HCT116 (cell line): Measurements from ENCODE around the gene MIB2. TPM values are rescaled to one million over a fixed set of nuclear protein-coding genes. Genes with fewer than 3 reads are reported as not detected.

Experiments
- ATAC-seq: fragments of 200-7000 bp; cut with Tn5 transposase; 2 replicates; pipeline ENCODE4 v1.9.1; 2020; ENCODE audit warnings: mild to moderate bottlenecking, moderate library complexity
- BruUV-seq: library from RNA; stranded (reverse); fragments of 400-500 nt; replicated peaks from 2 replicates; lab custom pipeline; 2021; lab: Mats Ljungman, UMichigan
- CTCF ChIA-PET: fragments of 300-600 bp; sonication (Branson Sonifier 250); formaldehyde crosslinking; loops from one replicate; lab custom pipeline; 2021; ENCODE audit warnings: antibody characterized with exemption; lab: Charles Lee
- POLR2A ChIA-PET: fragments of 300-600, 350-600 bp; sonication (Branson Sonifier 250); formaldehyde crosslinking; loops from one replicate; lab custom pipeline; 2021; ENCODE audit warnings: antibody characterized with exemption; lab: Charles Lee
- RAD21 ChIA-PET, 2 experiments: fragments of 300-600 bp; sonication (Branson Sonifier 250); formaldehyde crosslinking; loops; one replicate each; lab custom pipeline; 2023; ENCODE audit warnings: low total read pairs in 2 of 2; ENCODE audit not compliant: uncharacterized antibody in 2 of 2, unreplicated experiment in 2 of 2, low non-redundant PET in 1 of 2; lab: Charles Lee
- DNase-seq: peaks from one replicate; pipeline ENCODE4 v3.0.0-alpha.2; 2010; ENCODE audit warnings: low read depth, low spot score
- H2AFZ ChIP-seq: fragments of 200-600 bp; shearing (Covaris generic), sonication (generic); 2 replicates; pipeline ENCODE4 v1.6.1; 2017; ENCODE audit warnings: low read depth, mixed run types, mixed read lengths, antibody characterized with exemption, low read length; ENCODE audit not compliant: poor library complexity, severe bottlenecking
- H3K27ac ChIP-seq: 2 replicates; pipeline ENCODE4 v1.5.1; 2012; ENCODE audit warnings: low read depth, low read length
- H3K27me3 ChIP-seq: fragments of 200-600 bp; sonication (generic); 2 replicates; pipeline ENCODE4 v1.6.1; 2016; ENCODE audit warnings: mixed run types, low read length, mixed read lengths; ENCODE audit not compliant: insufficient read depth
- H3K36me3 ChIP-seq, 2 experiments: fragments of 200-500 bp in 1 of 2; fragments of 200-600 bp in 1 of 2; sonication (Bioruptor generic) in 1 of 2; sonication (generic) in 1 of 2; 2 replicates each; pipeline versions ENCODE4 v1.5.1 to v1.6.1; 2014 to 2016; ENCODE audit warnings: low read length in 2 of 2, inconsistent platforms in 1 of 2, mixed read lengths in 1 of 2, mixed run types in 1 of 2; ENCODE audit not compliant: insufficient read depth in 2 of 2, control insufficient read depth in 1 of 2
- H3K4me1 ChIP-seq, 2 experiments: fragments of 200-600 bp in 1 of 2; sonication (generic) in 1 of 2; 2 replicates each; pipeline versions ENCODE4 v1.5.1 to v1.6.1; 2012 to 2017; ENCODE audit warnings: low read length in 2 of 2, inconsistent platforms in 1 of 2, mild to moderate bottlenecking in 1 of 2, mixed read lengths in 1 of 2, mixed run types in 1 of 2, moderate library complexity in 1 of 2; ENCODE audit not compliant: insufficient read depth in 2 of 2, control insufficient read depth in 1 of 2
- H3K4me2 ChIP-seq: fragments of 200-600 bp; sonication (generic); 2 replicates; pipeline ENCODE4 v1.6.1; 2017; ENCODE audit warnings: mixed run types, low read length, mixed read lengths
- H3K4me3 ChIP-seq, 2 experiments: fragments of 200-600 bp in 1 of 2; sonication (generic) in 1 of 2; replicated peaks in 1 of 2; 2 replicates each; pipeline ENCODE4 v1.5.1; 2011 to 2016; ENCODE audit warnings: low read length in 2 of 2, control low read depth in 1 of 2, low read depth in 1 of 2, mild to moderate bottlenecking in 1 of 2, mixed read lengths in 1 of 2, mixed run types in 1 of 2
- H3K79me2 ChIP-seq: fragments of 200-600 bp; sonication (generic); 2 replicates; pipeline ENCODE4 v1.6.1; 2017; ENCODE audit warnings: mild to moderate bottlenecking, mixed run types, low read length, moderate library complexity, mixed read lengths; ENCODE audit not compliant: insufficient read depth
- H3K9ac ChIP-seq: fragments of 200-600 bp; sonication (generic); 2 replicates; pipeline ENCODE4 v1.6.1; 2016; ENCODE audit warnings: low read length, mixed read lengths
- H3K9me2 ChIP-seq: fragments of 200-600 bp; sonication (generic), shearing (Covaris generic); 2 replicates; pipeline ENCODE4 v1.6.1; 2017; ENCODE audit warnings: mixed run types, mild to moderate bottlenecking, moderate library complexity; ENCODE audit not compliant: insufficient read depth
- H3K9me3 ChIP-seq, 2 experiments: fragments of 200-500 bp in 1 of 2; fragments of 200-600 bp in 1 of 2; sonication (Bioruptor generic) in 1 of 2; sonication (generic) in 1 of 2; 2 replicates each; pipeline ENCODE4 v1.6.1; 2014 to 2017; ENCODE audit warnings: low read length in 2 of 2, mixed read lengths in 2 of 2, inconsistent platforms in 1 of 2, low read depth in 1 of 2, mild to moderate bottlenecking in 1 of 2, mixed run types in 1 of 2, moderate library complexity in 1 of 2; ENCODE audit not compliant: control insufficient read depth in 1 of 2, insufficient read depth in 1 of 2
- H4K20me1 ChIP-seq: fragments of 200-600 bp; sonication (generic), shearing (Covaris generic); 2 replicates; pipeline ENCODE4 v1.6.1; 2017; ENCODE audit warnings: mixed run types, mild to moderate bottlenecking, moderate library complexity; ENCODE audit not compliant: insufficient read depth
- ELF1 ChIP-seq: IDR thresholded peaks from 2 replicates; pipeline ENCODE4 v1.6.1; 2012; ENCODE audit warnings: low read depth, borderline replicate concordance
- EZH2 ChIP-seq: fragments of 200-600 bp; sonication (generic); IDR thresholded peaks from 2 replicates; pipeline ENCODE4 v1.6.1; 2017; ENCODE audit warnings: antibody characterized with exemption, mixed run types
- EZH2phosphoT487 ChIP-seq: fragments of 200-600 bp; IDR thresholded peaks from 2 replicates; pipeline ENCODE4 v1.6.1; 2018; ENCODE audit warnings: antibody characterized with exemption, borderline replicate concordance
- POLR2AphosphoS5 ChIP-seq: IDR thresholded peaks from 2 replicates; pipeline ENCODE4 v1.6.1; 2011; ENCODE audit warnings: mild to moderate bottlenecking, low read depth, low read length, moderate library complexity
- SRF ChIP-seq: IDR thresholded peaks from 2 replicates; pipeline ENCODE4 v1.6.1; 2012; ENCODE audit warnings: low read depth
- TCF7L2 ChIP-seq: IDR thresholded peaks from 2 replicates; pipeline ENCODE4 v1.7.0; 2011; ENCODE audit warnings: borderline replicate concordance, inconsistent platforms; ENCODE audit not compliant: insufficient read depth, insufficient read length; ENCODE audit errors: extremely low read depth
- intact Hi-C: fragments of 100-400 bp; cut with micrococcal nuclease; formaldehyde crosslinking; loops from 2 replicates; pipeline ENCODE4 v1.10.0; 2022
- total RNA-seq: library from RNA; stranded (reverse); gene quantifications from one replicate; pipeline ENCODE4 v1.2.1, GENCODE V29; 2021; ENCODE audit not compliant: unreplicated experiment
- TF ChIP-seq, protein P1 (sequence below): IDR thresholded peaks from 2 replicates; pipeline ENCODE4 v1.6.1; 2012
- TF ChIP-seq, protein P2 (sequence below): IDR thresholded peaks from 2 replicates; pipeline ENCODE4 v1.6.1; 2012; ENCODE audit warnings: low read depth
- TF ChIP-seq, protein P3 (sequence below): IDR thresholded peaks from 2 replicates; pipeline ENCODE4 v1.6.1; 2012
- TF ChIP-seq, protein P4 (sequence below): IDR thresholded peaks from 2 replicates; pipeline ENCODE4 v1.6.1; 2011; ENCODE audit warnings: mild to moderate bottlenecking, low read length, moderate library complexity; ENCODE audit not compliant: insufficient replicate concordance; ENCODE audit errors: extremely low read depth

Gene MIB2
- total RNA-seq, 1 experiment from 2014 or later, result 194 TPM

DNA sequence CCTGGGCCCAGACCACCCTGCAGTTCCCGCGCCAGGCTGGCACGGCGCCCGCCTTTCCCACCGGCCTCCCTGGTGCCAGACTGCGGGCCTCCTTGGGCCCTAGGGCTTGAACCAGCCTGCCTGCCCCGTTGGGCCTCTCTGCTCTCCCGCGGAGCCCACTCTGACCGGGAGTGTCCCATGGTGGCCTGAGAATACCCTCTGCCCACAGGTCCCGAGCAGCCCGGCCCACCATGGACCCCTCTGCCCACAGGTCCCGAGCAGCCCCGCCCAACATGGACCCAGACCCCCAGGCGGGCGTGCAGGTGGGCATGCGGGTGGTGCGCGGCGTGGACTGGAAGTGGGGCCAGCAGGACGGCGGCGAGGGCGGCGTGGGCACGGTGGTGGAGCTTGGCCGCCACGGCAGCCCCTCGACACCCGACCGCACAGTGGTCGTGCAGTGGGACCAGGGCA, 7.9 kb downstream of the MIB2 start:
- no peak overlapping the region; the same call in 1 of the 2 replicates for H3K27ac ChIP-seq
- H3K9me2 ChIP-seq, result no peaks in the 10 kb centered on the region
- no peak overlapping the region for H2AFZ ChIP-seq
- intact Hi-C loops, result no loop called here
- RAD21 ChIA-PET, result no interaction called here
- TF ChIP-seq, protein P1, sequence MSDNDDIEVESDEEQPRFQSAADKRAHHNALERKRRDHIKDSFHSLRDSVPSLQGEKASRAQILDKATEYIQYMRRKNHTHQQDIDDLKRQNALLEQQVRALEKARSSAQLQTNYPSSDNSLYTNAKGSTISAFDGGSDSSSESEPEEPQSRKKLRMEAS, result no peak
- TF ChIP-seq POLR2AphosphoS5 (no peak), ELF1 (no peak), TCF7L2 (no peak), EZH2 (no peak), SRF (no peak), EZH2phosphoT487 (no peak)
- TF ChIP-seq, protein P2, sequence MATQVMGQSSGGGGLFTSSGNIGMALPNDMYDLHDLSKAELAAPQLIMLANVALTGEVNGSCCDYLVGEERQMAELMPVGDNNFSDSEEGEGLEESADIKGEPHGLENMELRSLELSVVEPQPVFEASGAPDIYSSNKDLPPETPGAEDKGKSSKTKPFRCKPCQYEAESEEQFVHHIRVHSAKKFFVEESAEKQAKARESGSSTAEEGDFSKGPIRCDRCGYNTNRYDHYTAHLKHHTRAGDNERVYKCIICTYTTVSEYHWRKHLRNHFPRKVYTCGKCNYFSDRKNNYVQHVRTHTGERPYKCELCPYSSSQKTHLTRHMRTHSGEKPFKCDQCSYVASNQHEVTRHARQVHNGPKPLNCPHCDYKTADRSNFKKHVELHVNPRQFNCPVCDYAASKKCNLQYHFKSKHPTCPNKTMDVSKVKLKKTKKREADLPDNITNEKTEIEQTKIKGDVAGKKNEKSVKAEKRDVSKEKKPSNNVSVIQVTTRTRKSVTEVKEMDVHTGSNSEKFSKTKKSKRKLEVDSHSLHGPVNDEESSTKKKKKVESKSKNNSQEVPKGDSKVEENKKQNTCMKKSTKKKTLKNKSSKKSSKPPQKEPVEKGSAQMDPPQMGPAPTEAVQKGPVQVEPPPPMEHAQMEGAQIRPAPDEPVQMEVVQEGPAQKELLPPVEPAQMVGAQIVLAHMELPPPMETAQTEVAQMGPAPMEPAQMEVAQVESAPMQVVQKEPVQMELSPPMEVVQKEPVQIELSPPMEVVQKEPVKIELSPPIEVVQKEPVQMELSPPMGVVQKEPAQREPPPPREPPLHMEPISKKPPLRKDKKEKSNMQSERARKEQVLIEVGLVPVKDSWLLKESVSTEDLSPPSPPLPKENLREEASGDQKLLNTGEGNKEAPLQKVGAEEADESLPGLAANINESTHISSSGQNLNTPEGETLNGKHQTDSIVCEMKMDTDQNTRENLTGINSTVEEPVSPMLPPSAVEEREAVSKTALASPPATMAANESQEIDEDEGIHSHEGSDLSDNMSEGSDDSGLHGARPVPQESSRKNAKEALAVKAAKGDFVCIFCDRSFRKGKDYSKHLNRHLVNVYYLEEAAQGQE, result no peak
- TF ChIP-seq, protein P3, sequence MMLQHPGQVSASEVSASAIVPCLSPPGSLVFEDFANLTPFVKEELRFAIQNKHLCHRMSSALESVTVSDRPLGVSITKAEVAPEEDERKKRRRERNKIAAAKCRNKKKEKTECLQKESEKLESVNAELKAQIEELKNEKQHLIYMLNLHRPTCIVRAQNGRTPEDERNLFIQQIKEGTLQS, result no peak
- TF ChIP-seq, protein P4, sequence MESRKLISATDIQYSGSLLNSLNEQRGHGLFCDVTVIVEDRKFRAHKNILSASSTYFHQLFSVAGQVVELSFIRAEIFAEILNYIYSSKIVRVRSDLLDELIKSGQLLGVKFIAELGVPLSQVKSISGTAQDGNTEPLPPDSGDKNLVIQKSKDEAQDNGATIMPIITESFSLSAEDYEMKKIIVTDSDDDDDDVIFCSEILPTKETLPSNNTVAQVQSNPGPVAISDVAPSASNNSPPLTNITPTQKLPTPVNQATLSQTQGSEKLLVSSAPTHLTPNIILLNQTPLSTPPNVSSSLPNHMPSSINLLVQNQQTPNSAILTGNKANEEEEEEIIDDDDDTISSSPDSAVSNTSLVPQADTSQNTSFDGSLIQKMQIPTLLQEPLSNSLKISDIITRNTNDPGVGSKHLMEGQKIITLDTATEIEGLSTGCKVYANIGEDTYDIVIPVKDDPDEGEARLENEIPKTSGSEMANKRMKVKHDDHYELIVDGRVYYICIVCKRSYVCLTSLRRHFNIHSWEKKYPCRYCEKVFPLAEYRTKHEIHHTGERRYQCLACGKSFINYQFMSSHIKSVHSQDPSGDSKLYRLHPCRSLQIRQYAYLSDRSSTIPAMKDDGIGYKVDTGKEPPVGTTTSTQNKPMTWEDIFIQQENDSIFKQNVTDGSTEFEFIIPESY, result no peak
- TF ChIP-seq, all 23 proteins: peak for 0
- Histone ChIP-seq H3K4me1 (peaks cover 4 to 35% of the 10 kb centered on the region in 2 experiments), H3K9ac (no peak overlapping the region), H4K20me1 (no peaks in the 10 kb centered on the region), H3K79me2 (peaks cover 6% of the 10 kb centered on the region; the same call in 1 of the 2 replicates), H3K4me2 (no peak overlapping the region), H3K27me3 (no peaks in the 10 kb centered on the region), H3K9me3 (no peaks in the 10 kb centered on the region), H3K36me3 (no peaks in the 10 kb centered on the region; a peak in 1 of 4 replicates), H3K4me3 (no peak overlapping the region)
- no TSS peak for BruUV-seq
- POLR2A ChIA-PET, result no interaction called here
- ATAC-seq (no peak), DNase-seq (no peak)
- CTCF ChIA-PET, result no interaction called here
